Heart right ventricle (tissue), 16 donors: ENCODE results near the gene COL9A1. TPM values are rescaled to one million over a fixed set of nuclear protein-coding genes. Genes with fewer than 3 reads are reported as not detected.
"Not testable (repeated sequence)": the region's sequence is repeated elsewhere in the genome, so short reads cannot be mapped to it uniquely, and the experiment has no call there.

Experiments
- ATAC-seq, 8 donors: fragments of 200-7000 bp; cut with Tn5 transposase; one replicate each; pipeline ENCODE4 v1.9.1; 2020; ENCODE audit warnings: mild to moderate bottlenecking in 8 of 8, moderate library complexity in 8 of 8, moderate number of reproducible peaks in 1 of 8
- DNase-seq, 2 donors: peaks; one replicate each; pipeline ENCODE4 v3.0.0-alpha.2; 2020
- H3K27ac ChIP-seq, 10 donors: fragments of 200-600 bp; sonication (generic) in 2 of 10; one replicate each; pipeline versions ENCODE4 v1.5.0 to v1.8.0; 2020 to 2022; ENCODE audit warnings: mild to moderate bottlenecking in 3 of 10
- H3K27me3 ChIP-seq, 7 donors: fragments of 200-600 bp; one replicate each; pipeline ENCODE4 v1.8.0; 2021 to 2022; ENCODE audit warnings: mild to moderate bottlenecking in 2 of 7
- H3K36me3 ChIP-seq, 9 donors: fragments of 200-600 bp; sonication (generic) in 1 of 9; one replicate each; pipeline versions ENCODE4 v1.5.0 to v1.8.0; 2020 to 2022; ENCODE audit warnings: mild to moderate bottlenecking in 2 of 9
- H3K4me1 ChIP-seq, 9 donors: fragments of 200-600 bp; sonication (generic) in 1 of 9; one replicate each; pipeline versions ENCODE4 v1.5.0 to v1.8.0; 2020 to 2022; ENCODE audit warnings: mild to moderate bottlenecking in 4 of 9
- H3K4me3 ChIP-seq, 10 donors: fragments of 200-600 bp; sonication (generic) in 2 of 10; one replicate each; pipeline versions ENCODE4 v1.5.0 to v1.8.0; 2020 to 2022; ENCODE audit warnings: mild to moderate bottlenecking in 7 of 10, moderate library complexity in 2 of 10
- H3K9me3 ChIP-seq, 11 donors: fragments of 200-600 bp in 10 of 11; sonication (generic) in 2 of 11; one replicate each; pipeline versions ENCODE4 v1.5.0 to v1.8.0; 2013 to 2022; ENCODE audit warnings: mild to moderate bottlenecking in 2 of 11, control low read depth in 1 of 11, moderate library complexity in 1 of 11
- WGBS, 2 donors: extraction: QIAGEN DNeasy Blood & Tissue Kit; methylation state at CpG; one replicate each; pipeline ENCODE4 v1.1.7; 2013; ENCODE audit warnings: inconsistent platforms in 1 of 2; 5-methylcytosine and 5-hydroxymethylcytosine counted together
- intact Hi-C, 10 donors: fragments of 100-400 bp; cut with DNase I; formaldehyde crosslinking; loops; one replicate each; pipeline versions ENCODE4 v1.11.1 to v1.14.2; 2022
- long read RNA-seq, 3 donors: library from polyadenylated mRNA; unstranded; transcript quantifications; one replicate each; pipeline ENCODE4 v2.0.0, GENCODE V29; 2020 to 2021
- polyA plus RNA-seq, 2 donors: library from polyadenylated mRNA; stranded (reverse); fragments of 200-250 nt; gene quantifications; one replicate each; pipeline ENCODE4 v1.2.3, GENCODE V29; 2013
- total RNA-seq, 10 donors: library from RNA; stranded (reverse); fragmentation: NEBNext Ultra II Directional in 3 of 10; extraction: Animal tissue kit (Norgen Biotek cat#: 25700) in 3 of 10; gene quantifications; one replicate each; pipeline versions ENCODE4 v1.2.1 to v1.2.4, GENCODE V29; 2021 to 2023
- TF ChIP-seq, protein P1 (sequence below), 9 donors: fragments of 200-600 bp; sonication (generic) in 2 of 9; IDR thresholded peaks; one replicate each; pipeline versions ENCODE4 v1.5.0 to v1.8.0; 2021 to 2022; ENCODE audit warnings: antibody characterized with exemption in 9 of 9, mild to moderate bottlenecking in 5 of 9, moderate library complexity in 1 of 9
- donor health status: Arrhythmogenic right ventricular cardiomyopathy.
- donor health status: ischemic (EF 13 %, LVEDD 7.1; RV severe dilation, severe dysfunction).
- donor health status: healthy with polysubstance abuse.
- donor health status: DM: no; HTN: yes; CAD: no.
- donor health status: DM: no; HTN: no; CAD: no.
- donor health status: ischemic (EF 25% LVEDD 6.9; RV normal size, moderate dysfunction).
- donor health status: ischemic (EF 25% LVEDD 5.7; RV mildly dilated, moderate dysfunction).
- donor health status: healthy.
- donor health status: DM: yes; HTN: yes; CAD: no.
- donor health status: Ischemic cardiomyopathy.
- donor health status: ischemic (EF 35%, LVEDD 5.7; RV mildly dilated, moderate dysfunction).
- donor health status: nonischemic (EF 11% LVEDD 7.7; RV severe dilation, severe dysfunction).
- donor health status: DM: yes; HTN: yes; CAD: no.
- donor health status: PGD.
- donor health status: ischemic (EF 29% LVEDD 5.4; RV normal size, mild dysfunction).
- donor health status: nonischemic (EF 23%, LVEDD 6.1; RV moderate dilation, normal function).

The COL9A1 gene
- total RNA-seq (1 to 10 TPM in 3 of 10 donors, under 1 TPM in 6, not detected in 1; 0.18 to 5.2 (median 0.63) TPM), polyA plus RNA-seq (under 1 TPM; 0.16 to 0.51 TPM)
- long read RNA-seq, donor 1: 0 reads
- long read RNA-seq, donor 2, partial matches to known transcripts: 0 of 2 reads
- long read RNA-seq, donor 2, other reads (novel, unspliced or antisense): 0 of 2 reads
- long read RNA-seq, donor 3, partial matches to known transcripts: 0 of 1 reads
- long read RNA-seq, donor 3, other reads (novel, unspliced or antisense): 0 of 1 reads

DNA sequence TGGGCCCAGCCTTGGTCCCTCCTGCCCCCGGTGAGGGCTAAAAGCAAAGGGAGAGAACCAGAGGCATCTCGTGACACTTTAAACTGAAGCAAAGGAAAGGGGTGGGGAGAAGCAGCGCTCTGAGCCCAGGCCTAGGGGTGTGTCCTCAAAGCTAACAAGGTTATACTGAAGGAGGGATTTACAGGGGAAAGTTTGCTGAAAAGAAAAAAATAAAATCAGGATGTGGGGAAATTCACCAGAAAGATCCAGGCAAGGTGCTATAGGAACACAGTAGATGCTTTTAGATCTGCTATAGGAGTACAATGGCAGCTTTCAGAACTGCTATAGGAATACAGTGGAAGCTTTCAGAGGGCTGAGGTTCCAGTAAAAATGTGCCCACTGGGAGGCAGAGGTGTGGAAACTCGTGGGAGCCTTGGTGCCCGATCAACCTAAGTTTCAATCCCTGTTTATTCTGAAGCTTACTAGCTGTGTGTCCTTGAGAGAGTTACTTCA is at the start of gene COL9A1:
COL9A1 (minus strand) TSS at position 51 of the 492 bp plus-strand sequence. CDS start 160 bp downstream, outside the sequence.
- intact Hi-C loops: loop anchor here in 1 of 10 donors (10.0 kb wide), 1 partner anchor 382 kb away; no protein-coding TSS in a partner anchor
- WGBS, 2 donors: 68 to 69% methylated on average over 5 of the region's 5 CpGs
- Histone ChIP-seq H3K9me3 (no peaks in the 10 kb centered on the region), H3K4me1 (peaks cover 0 to 5% (median 0%) of the 10 kb centered on the region in 9 donors), H3K36me3 (no peaks in the 10 kb centered on the region), H3K27me3 (peaks cover 0 to 25% (median 0%) of the 10 kb centered on the region in 7 donors), H3K4me3 (no peak within 1 kb of the TSS), H3K27ac (no peak within 1 kb of the TSS)
- TF ChIP-seq, protein P1, sequence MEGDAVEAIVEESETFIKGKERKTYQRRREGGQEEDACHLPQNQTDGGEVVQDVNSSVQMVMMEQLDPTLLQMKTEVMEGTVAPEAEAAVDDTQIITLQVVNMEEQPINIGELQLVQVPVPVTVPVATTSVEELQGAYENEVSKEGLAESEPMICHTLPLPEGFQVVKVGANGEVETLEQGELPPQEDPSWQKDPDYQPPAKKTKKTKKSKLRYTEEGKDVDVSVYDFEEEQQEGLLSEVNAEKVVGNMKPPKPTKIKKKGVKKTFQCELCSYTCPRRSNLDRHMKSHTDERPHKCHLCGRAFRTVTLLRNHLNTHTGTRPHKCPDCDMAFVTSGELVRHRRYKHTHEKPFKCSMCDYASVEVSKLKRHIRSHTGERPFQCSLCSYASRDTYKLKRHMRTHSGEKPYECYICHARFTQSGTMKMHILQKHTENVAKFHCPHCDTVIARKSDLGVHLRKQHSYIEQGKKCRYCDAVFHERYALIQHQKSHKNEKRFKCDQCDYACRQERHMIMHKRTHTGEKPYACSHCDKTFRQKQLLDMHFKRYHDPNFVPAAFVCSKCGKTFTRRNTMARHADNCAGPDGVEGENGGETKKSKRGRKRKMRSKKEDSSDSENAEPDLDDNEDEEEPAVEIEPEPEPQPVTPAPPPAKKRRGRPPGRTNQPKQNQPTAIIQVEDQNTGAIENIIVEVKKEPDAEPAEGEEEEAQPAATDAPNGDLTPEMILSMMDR (IDR thresholded peaks at IDR 0.05): no peak
- no peak for ATAC-seq
- DNase-seq: no peak

DNA sequence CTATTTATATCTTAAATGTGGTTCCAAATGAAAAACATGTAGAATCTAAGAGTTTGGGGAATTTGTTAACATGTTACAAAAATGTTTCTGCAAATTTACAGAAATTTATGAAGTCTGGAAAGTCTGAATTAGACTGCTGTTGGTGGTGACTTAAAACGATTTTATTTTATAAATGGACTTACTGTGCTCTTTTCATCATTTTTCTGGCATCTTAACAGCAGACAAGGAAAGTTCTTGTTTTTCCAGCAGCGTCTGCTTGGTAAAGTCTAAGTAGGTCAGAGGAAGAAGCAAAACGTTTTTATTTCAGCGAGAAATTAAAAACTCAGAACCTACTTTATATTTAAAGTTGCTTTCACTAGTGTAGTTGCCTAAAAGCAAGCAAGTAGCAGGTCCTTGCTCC is 48.6 kb upstream of the COL9A1 start:
- intact Hi-C loops: no loop called here
- no peaks in the 10 kb centered on the region for H3K36me3 ChIP-seq
- H3K27ac ChIP-seq: peak overlapping the region in 4 of 10 donors; percentile 40 to 67 (median 62)
- H3K27me3 ChIP-seq: peaks cover 0 to 12% (median 0%) of the 10 kb centered on the region in 7 donors
- TF ChIP-seq, protein P1 (IDR thresholded peaks at IDR 0.05): no peak
- ATAC-seq (no peak), DNase-seq (no peak)
- H3K4me1 ChIP-seq: peaks cover 0 to 11% (median 0%) of the 10 kb centered on the region in 9 donors
- WGBS, 2 donors: 38 to 54% methylated on average over 4 of the region's 4 CpGs
- no peaks in the 10 kb centered on the region for H3K9me3 ChIP-seq
- no peak overlapping the region for H3K4me3 ChIP-seq

DNA sequence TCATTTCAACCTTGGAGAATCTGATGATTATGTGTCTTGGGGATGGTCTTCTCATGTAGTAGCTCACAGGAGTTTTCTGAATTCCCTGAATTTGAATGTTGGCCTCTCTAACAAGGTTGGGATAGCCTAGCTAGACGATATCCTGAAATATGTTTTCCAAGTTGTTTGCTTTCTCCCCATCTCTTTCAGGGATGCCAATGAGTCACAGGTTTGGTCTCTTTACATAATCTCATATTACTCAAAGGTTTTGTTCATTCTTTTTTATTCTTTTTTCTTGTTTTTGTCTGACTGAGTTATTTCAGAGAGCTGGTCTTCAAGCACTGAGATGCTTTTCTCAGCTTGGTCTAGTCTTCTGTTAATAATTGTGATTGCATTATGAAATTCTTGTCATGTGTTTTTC is 42.7 kb upstream of the COL9A1 start:
- ATAC-seq (no peak), DNase-seq (no peak)
- Histone ChIP-seq H3K4me1 (no peaks in the 10 kb centered on the region), H3K27ac (no peak overlapping the region), H3K4me3 (no peak overlapping the region), H3K9me3 (no peaks in the 10 kb centered on the region), H3K27me3 (peaks cover 0 to 12% (median 0%) of the 10 kb centered on the region in 7 donors), H3K36me3 (no peaks in the 10 kb centered on the region)
- intact Hi-C loops: no loop called here
- WGBS, 2 donors: 83 to 91% methylated on average over 1 of the region's 1 CpG
- TF ChIP-seq, protein P1 (IDR thresholded peaks at IDR 0.05): no peak

GRCh38 chr6:70343313-70343712 is 40.4 kb upstream of the COL9A1 start:
- H3K36me3 ChIP-seq: no peaks in the 10 kb centered on the region
- TF ChIP-seq, protein P1 (IDR thresholded peaks at IDR 0.05): no peak
- H3K9me3 ChIP-seq: peaks cover 0 to 15% (median 0%) of the 10 kb centered on the region in 11 donors
- ATAC-seq (no peak), DNase-seq (no peak)
- WGBS, 2 donors: 85 to 86% methylated on average over 2 of the region's 2 CpGs
- H3K27me3 ChIP-seq: peaks cover 0 to 8% (median 0%) of the 10 kb centered on the region in 7 donors
- no peak overlapping the region for H3K4me3 ChIP-seq
- intact Hi-C loops: no loop called here
- no peak overlapping the region for H3K27ac ChIP-seq
- no peaks in the 10 kb centered on the region for H3K4me1 ChIP-seq

GRCh38 chr6:70339810-70340209 is 36.9 kb upstream of the COL9A1 start:
- not testable (repeated sequence) for DNase-seq

More at GRCh38 chr6:70339810-70340209, 36.9 kb upstream of the COL9A1 start:
- H3K27me3 ChIP-seq, H3K4me3 ChIP-seq, intact Hi-C loops, H3K4me1 ChIP-seq, H3K27ac ChIP-seq, H3K36me3 ChIP-seq, ATAC-seq: not testable (repeated sequence)
- H3K9me3 ChIP-seq: peaks cover 0 to 15% (median 0%) of the 10 kb centered on the region in 11 donors
- 87 to 96% methylated on average over 2 of the region's 2 CpGs for WGBS, 2 donors
